ENCODE data around the gene BCAS3. TPM values are rescaled to one million over a fixed set of nuclear protein-coding genes. Genes with fewer than 3 reads are reported as not detected.

Gene BCAS3
- total RNA-seq, 1 experiment from 2014 or later = 26.3 TPM

- DNase-seq (ENCODE audit: low read depth, low spot score) = no peak
- no peaks in the 10 kb centered on the region for H4K20me1 ChIP-seq (ENCODE audit: insufficient read depth)
- peaks cover 43% of the 10 kb centered on the region; the same call in 1 of the 2 replicates for H3K27me3 ChIP-seq (ENCODE audit: insufficient read depth, low read length)
- no peaks in the 10 kb centered on the region for H3K9me2 ChIP-seq (ENCODE audit: insufficient read depth)
- ChIA-PET POLR2A (no interaction called here), CTCF (no interaction called here), RAD21 (ENCODE audit: low non-redundant PET in 1 of 2, low total read pairs in 2 of 2, uncharacterized antibody in 2 of 2, unreplicated experiment in 2 of 2) (no interaction called here)
- no peaks in the 10 kb centered on the region for H3K36me3 ChIP-seq (ENCODE audit: control insufficient read depth in 1 of 2, insufficient read depth in 2 of 2, low read length in 2 of 2)
- H3K4me3 ChIP-seq (replicated peaks in 1 of 2; ENCODE audit: low read depth in 1 of 2, low read length in 2 of 2) = no peak overlapping the region
- no peak for ATAC-seq
- H3K9ac ChIP-seq (ENCODE audit: low read length) = no peak overlapping the region
- intact Hi-C loops (cut with micrococcal nuclease) = no loop called here
- no peak overlapping the region for H3K4me2 ChIP-seq (ENCODE audit: low read length)
- H3K4me1 ChIP-seq (ENCODE audit: control insufficient read depth in 1 of 2, insufficient read depth in 2 of 2, low read length in 2 of 2) = peaks cover 41 to 47% of the 10 kb centered on the region in 2 experiments
- no peak overlapping the region for H2AFZ ChIP-seq (ENCODE audit: low read depth, low read length, poor library complexity, severe bottlenecking)
- no peak overlapping the region for H3K27ac ChIP-seq (ENCODE audit: low read depth, low read length)
- TF ChIP-seq ATF3 (IDR thresholded peaks at IDR 0.05) (no peak), POLR2A (IDR thresholded peaks at IDR 0.05; ENCODE audit: borderline replicate concordance, extremely low read depth, insufficient read depth, insufficient read length) (no peak), EZH2phosphoT487 (IDR thresholded peaks at IDR 0.05; ENCODE audit: borderline replicate concordance) (no peak), ELF1 (IDR thresholded peaks at IDR 0.05; ENCODE audit: borderline replicate concordance, low read depth) (no peak), YY1 (IDR thresholded peaks at IDR 0.05; ENCODE audit: extremely low read depth, insufficient replicate concordance, low read depth, low read length) (no peak), ZFX (IDR thresholded peaks at IDR 0.05) (no peak)
- TF ChIP-seq, protein P1, sequence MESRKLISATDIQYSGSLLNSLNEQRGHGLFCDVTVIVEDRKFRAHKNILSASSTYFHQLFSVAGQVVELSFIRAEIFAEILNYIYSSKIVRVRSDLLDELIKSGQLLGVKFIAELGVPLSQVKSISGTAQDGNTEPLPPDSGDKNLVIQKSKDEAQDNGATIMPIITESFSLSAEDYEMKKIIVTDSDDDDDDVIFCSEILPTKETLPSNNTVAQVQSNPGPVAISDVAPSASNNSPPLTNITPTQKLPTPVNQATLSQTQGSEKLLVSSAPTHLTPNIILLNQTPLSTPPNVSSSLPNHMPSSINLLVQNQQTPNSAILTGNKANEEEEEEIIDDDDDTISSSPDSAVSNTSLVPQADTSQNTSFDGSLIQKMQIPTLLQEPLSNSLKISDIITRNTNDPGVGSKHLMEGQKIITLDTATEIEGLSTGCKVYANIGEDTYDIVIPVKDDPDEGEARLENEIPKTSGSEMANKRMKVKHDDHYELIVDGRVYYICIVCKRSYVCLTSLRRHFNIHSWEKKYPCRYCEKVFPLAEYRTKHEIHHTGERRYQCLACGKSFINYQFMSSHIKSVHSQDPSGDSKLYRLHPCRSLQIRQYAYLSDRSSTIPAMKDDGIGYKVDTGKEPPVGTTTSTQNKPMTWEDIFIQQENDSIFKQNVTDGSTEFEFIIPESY (IDR thresholded peaks at IDR 0.05; ENCODE audit: extremely low read depth, insufficient replicate concordance, low read length) = no peak
- BruUV-seq (replicated peaks) = no TSS peak
- H3K79me2 ChIP-seq (ENCODE audit: insufficient read depth, low read length) = no peaks in the 10 kb centered on the region
- H3K9me3 ChIP-seq (ENCODE audit: control insufficient read depth in 1 of 2, insufficient read depth in 1 of 2, low read depth in 1 of 2, low read length in 2 of 2) = no peaks in the 10 kb centered on the region
These were observed 657.0 kb downstream of the BCAS3 start for GRCh38 chr17:61334673-61335072.

All from HCT116 (cell line).